ENCODE measurements around the gene IGFN1.

The IGFN1 gene

GRCh38 chr1:201173736-201174135 lies 16.9 kb upstream of the IGFN1 start:
- no peak for TF ChIP-seq CTCF (IDR thresholded peaks at IDR 0.05; ENCODE audit: insufficient read depth, low read length, poor library complexity, severe bottlenecking)
- no peak for TF ChIP-seq EZH2phosphoT487 (conservative IDR thresholded peaks at IDR 0.05; ENCODE audit: low read length)

GRCh38 chr1:201175820-201176500 lies 14.7 kb upstream of the IGFN1 start:
- Histone ChIP-seq H3K36me3 (ENCODE audit: low read length) (no peaks in the 10 kb centered on the region), H3K27me3 (ENCODE audit: low read length) (no peaks in the 10 kb centered on the region), H3K79me2 (ENCODE audit: insufficient read depth, low read length) (no peaks in the 10 kb centered on the region), H3K4me2 (ENCODE audit: low read depth, low read length, poor library complexity, severe bottlenecking) (no peak overlapping the region), H3K9me2 (replicated peaks; ENCODE audit: insufficient read depth, low read length) (no peaks in the 10 kb centered on the region), H3K4me3 (ENCODE audit: insufficient read depth, low read length, poor library complexity, severe bottlenecking) (no peak overlapping the region), H4K20me1 (ENCODE audit: low read depth, low read length) (no peaks in the 10 kb centered on the region), H3K27ac (ENCODE audit: low read depth, low read length) (no peak overlapping the region), H3K9ac (ENCODE audit: low read length) (no peak overlapping the region), H3K9me3 (ENCODE audit: insufficient read depth, low read length) (no peaks in the 10 kb centered on the region), H2AFZ (ENCODE audit: low read depth, low read length, severe bottlenecking) (no peak overlapping the region), H3F3A (ENCODE audit: insufficient read depth) (no peaks in the 10 kb centered on the region)
- TF ChIP-seq CTCF (IDR thresholded peaks at IDR 0.05; ENCODE audit: insufficient read depth, low read length, poor library complexity, severe bottlenecking): no peak
- no peak for TF ChIP-seq EZH2phosphoT487 (conservative IDR thresholded peaks at IDR 0.05; ENCODE audit: low read length)

More at GRCh38 chr1:201173736-201174135, 16.9 kb upstream of the IGFN1 start:
- Histone ChIP-seq H3K4me2 (ENCODE audit: low read depth, low read length, poor library complexity, severe bottlenecking) (no peak overlapping the region), H3K9ac (ENCODE audit: low read length) (no peak overlapping the region), H3K27me3 (ENCODE audit: low read length) (no peaks in the 10 kb centered on the region), H3K9me3 (ENCODE audit: insufficient read depth, low read length) (no peaks in the 10 kb centered on the region), H3K4me3 (ENCODE audit: insufficient read depth, low read length, poor library complexity, severe bottlenecking) (no peak overlapping the region), H3F3A (ENCODE audit: insufficient read depth) (no peaks in the 10 kb centered on the region), H3K79me2 (ENCODE audit: insufficient read depth, low read length) (no peaks in the 10 kb centered on the region), H2AFZ (ENCODE audit: low read depth, low read length, severe bottlenecking) (no peak overlapping the region), H3K27ac (ENCODE audit: low read depth, low read length) (no peak overlapping the region), H3K9me2 (replicated peaks; ENCODE audit: insufficient read depth, low read length) (no peaks in the 10 kb centered on the region), H3K36me3 (ENCODE audit: low read length) (no peaks in the 10 kb centered on the region), H4K20me1 (ENCODE audit: low read depth, low read length) (no peaks in the 10 kb centered on the region)

GRCh38 chr1:201176940-201177339 lies 13.7 kb upstream of the IGFN1 start:
- Histone ChIP-seq H3K9me3 (ENCODE audit: insufficient read depth, low read length) (no peaks in the 10 kb centered on the region), H3K4me3 (ENCODE audit: insufficient read depth, low read length, poor library complexity, severe bottlenecking) (no peak overlapping the region), H3K79me2 (ENCODE audit: insufficient read depth, low read length) (no peaks in the 10 kb centered on the region), H3K9ac (ENCODE audit: low read length) (no peak overlapping the region), H3K36me3 (ENCODE audit: low read length) (no peaks in the 10 kb centered on the region), H2AFZ (ENCODE audit: low read depth, low read length, severe bottlenecking) (no peak overlapping the region), H3K27ac (ENCODE audit: low read depth, low read length) (no peak overlapping the region), H3F3A (ENCODE audit: insufficient read depth) (no peaks in the 10 kb centered on the region), H3K9me2 (replicated peaks; ENCODE audit: insufficient read depth, low read length) (no peaks in the 10 kb centered on the region), H3K27me3 (ENCODE audit: low read length) (no peaks in the 10 kb centered on the region), H3K4me2 (ENCODE audit: low read depth, low read length, poor library complexity, severe bottlenecking) (no peak overlapping the region), H4K20me1 (ENCODE audit: low read depth, low read length) (no peaks in the 10 kb centered on the region)
- no peak for TF ChIP-seq CTCF (IDR thresholded peaks at IDR 0.05; ENCODE audit: insufficient read depth, low read length, poor library complexity, severe bottlenecking)
- TF ChIP-seq EZH2phosphoT487 (conservative IDR thresholded peaks at IDR 0.05; ENCODE audit: low read length): no peak
